Measurements from ENCODE around the gene MMP17.

The MMP17 gene

DNA sequence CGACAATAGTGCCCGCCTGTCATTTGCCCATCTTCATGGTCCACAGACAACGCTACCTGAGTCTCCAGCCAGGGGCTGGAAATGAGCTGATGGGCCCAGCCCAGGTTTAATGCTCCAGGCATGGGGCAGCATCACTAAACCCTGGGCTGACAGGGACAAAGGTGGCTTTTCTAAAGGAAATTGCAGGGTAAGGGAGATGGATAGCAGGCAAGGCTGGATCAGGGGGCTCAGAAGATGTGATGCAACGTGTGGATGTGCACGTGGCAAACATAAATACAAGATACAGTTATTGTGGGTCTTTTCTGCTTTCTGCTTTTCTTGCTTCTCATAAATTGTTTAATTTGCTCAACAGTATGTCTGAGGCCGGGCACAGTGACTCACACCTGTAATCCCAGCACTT, 3.7 kb upstream of the MMP17 start:
- H3K9me2 ChIP-seq (replicated peaks; ENCODE audit: insufficient read depth, low read length): no peaks in the 10 kb centered on the region
- H3K9me3 ChIP-seq (replicated peaks; ENCODE audit: insufficient read depth, low read length): no peaks in the 10 kb centered on the region
- H3K4me3 ChIP-seq (ENCODE audit: low read length): no peak overlapping the region
- TF ChIP-seq EZH2phosphoT487 (IDR thresholded peaks at IDR 0.05; ENCODE audit: low read length) (no peak), CTCF (IDR thresholded peaks at IDR 0.05; ENCODE audit: low read length) (no peak), EZH2 (optimal IDR thresholded peaks at IDR 0.05; ENCODE audit: low read depth, low read length) (no peak)
- no peaks in the 10 kb centered on the region for H3K36me3 ChIP-seq (replicated peaks; ENCODE audit: insufficient read depth, low read length)
- H3K27me3 ChIP-seq (replicated peaks; ENCODE audit: insufficient read depth, low read length): peaks cover 4% of the 10 kb centered on the region; the same call in 1 of the 2 replicates
- no peak for DNase-seq
- H3K79me2 ChIP-seq (ENCODE audit: low read length): no peaks in the 10 kb centered on the region
- no peak overlapping the region for H2AFZ ChIP-seq (ENCODE audit: low read length)
- no peaks in the 10 kb centered on the region for H3F3A ChIP-seq (ENCODE audit: insufficient read depth, low read length)
- no peaks in the 10 kb centered on the region for H3K4me1 ChIP-seq (ENCODE audit: low read length)
- H3K9ac ChIP-seq (ENCODE audit: low read length): no peak overlapping the region
- no peak overlapping the region for H3K4me2 ChIP-seq (ENCODE audit: low read depth, low read length)
- no peak overlapping the region for H3K27ac ChIP-seq (ENCODE audit: low read length)
- no peaks in the 10 kb centered on the region for H4K20me1 ChIP-seq (ENCODE audit: insufficient read depth, low read length)

DNA sequence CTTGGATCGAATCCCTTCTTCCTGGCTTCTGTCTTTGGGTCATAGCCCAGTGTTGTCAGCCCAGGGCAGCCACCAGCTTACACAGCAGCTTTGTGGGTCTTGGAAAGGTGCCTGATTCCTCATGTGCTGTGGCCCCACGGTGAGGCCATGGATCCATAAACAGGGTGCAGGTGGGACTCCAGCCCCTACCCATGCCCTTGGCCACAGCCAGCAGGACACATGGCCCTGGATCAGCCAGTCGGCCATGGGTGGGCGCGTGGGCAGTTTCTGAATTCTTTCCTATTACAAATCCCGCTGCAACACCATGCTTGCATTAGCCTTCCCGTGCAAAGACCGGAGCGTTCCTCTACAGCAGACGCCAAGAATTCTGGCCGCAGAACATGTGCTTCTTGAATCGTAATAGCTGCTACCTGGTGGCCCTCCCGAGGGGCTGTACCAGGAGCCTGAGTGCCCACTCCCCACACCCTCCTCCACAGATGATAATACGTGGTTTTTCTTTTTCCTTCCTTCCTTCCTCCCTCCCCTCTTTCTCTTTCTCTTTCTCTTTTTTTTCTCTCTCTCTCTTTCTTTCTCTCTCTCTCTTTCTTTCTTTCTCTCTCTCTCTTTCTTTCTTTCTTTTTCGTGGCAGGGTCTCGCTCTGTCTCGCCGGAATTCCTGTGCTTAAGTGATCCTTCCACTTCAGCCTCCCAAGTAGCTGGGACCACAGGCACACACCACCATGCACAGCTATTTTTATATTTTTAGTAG, 2.9 kb upstream of the MMP17 start:
- Histone ChIP-seq H3K27ac (ENCODE audit: low read length) (no peak overlapping the region), H3K36me3 (replicated peaks; ENCODE audit: insufficient read depth, low read length) (no peaks in the 10 kb centered on the region), H3K4me1 (ENCODE audit: low read length) (no peaks in the 10 kb centered on the region), H3K9me2 (replicated peaks; ENCODE audit: insufficient read depth, low read length) (no peaks in the 10 kb centered on the region), H3K27me3 (replicated peaks; ENCODE audit: insufficient read depth, low read length) (peaks cover 10% of the 10 kb centered on the region; the same call in 1 of the 2 replicates), H3K4me3 (ENCODE audit: low read length) (no peak overlapping the region), H3K9me3 (replicated peaks; ENCODE audit: insufficient read depth, low read length) (no peaks in the 10 kb centered on the region), H2AFZ (ENCODE audit: low read length) (no peak overlapping the region), H3F3A (ENCODE audit: insufficient read depth, low read length) (no peaks in the 10 kb centered on the region), H3K4me2 (ENCODE audit: low read depth, low read length) (no peak overlapping the region), H3K9ac (ENCODE audit: low read length) (no peak overlapping the region), H4K20me1 (ENCODE audit: insufficient read depth, low read length) (no peaks in the 10 kb centered on the region), H3K79me2 (ENCODE audit: low read length) (no peaks in the 10 kb centered on the region)
- DNase-seq: no peak
- TF ChIP-seq CTCF (IDR thresholded peaks at IDR 0.05; ENCODE audit: low read length) (no peak), EZH2phosphoT487 (IDR thresholded peaks at IDR 0.05; ENCODE audit: low read length) (no peak), EZH2 (optimal IDR thresholded peaks at IDR 0.05; ENCODE audit: low read depth, low read length) (no peak)

- peaks cover 17% of the 10 kb centered on the region for H3K27me3 ChIP-seq (replicated peaks; ENCODE audit: insufficient read depth, low read length)
- no peaks in the 10 kb centered on the region for H3K79me2 ChIP-seq (ENCODE audit: low read length)
- no peak for DNase-seq
- H3K9me3 ChIP-seq (replicated peaks; ENCODE audit: insufficient read depth, low read length): no peaks in the 10 kb centered on the region
- no peaks in the 10 kb centered on the region for H3F3A ChIP-seq (ENCODE audit: insufficient read depth, low read length)
- no peaks in the 10 kb centered on the region for H3K36me3 ChIP-seq (replicated peaks; ENCODE audit: insufficient read depth, low read length)
- no peak for TF ChIP-seq EZH2 (optimal IDR thresholded peaks at IDR 0.05; ENCODE audit: low read depth, low read length)
- TF ChIP-seq CTCF (IDR thresholded peaks at IDR 0.05; ENCODE audit: low read length): no peak
- TF ChIP-seq EZH2phosphoT487 (IDR thresholded peaks at IDR 0.05; ENCODE audit: low read length): no peak
- no peak overlapping the region for H3K9ac ChIP-seq (ENCODE audit: low read length)
- H3K27ac ChIP-seq (ENCODE audit: low read length): no peak overlapping the region
- H3K4me3 ChIP-seq (ENCODE audit: low read length): no peak overlapping the region
- H3K9me2 ChIP-seq (replicated peaks; ENCODE audit: insufficient read depth, low read length): no peaks in the 10 kb centered on the region
- no peak overlapping the region for H3K4me2 ChIP-seq (ENCODE audit: low read depth, low read length)
- H2AFZ ChIP-seq (ENCODE audit: low read length): no peak overlapping the region
- no peaks in the 10 kb centered on the region for H4K20me1 ChIP-seq (ENCODE audit: insufficient read depth, low read length)
- no peaks in the 10 kb centered on the region for H3K4me1 ChIP-seq (ENCODE audit: low read length)
Observed at GRCh38 chr12:131826097-131826928, 1.9 kb upstream of the MMP17 start.
